ENCODE results near the gene CEP57L1.
"Not testable (repeated sequence)": the region's sequence is repeated elsewhere in the genome, so short reads cannot be mapped to it uniquely, and the experiment has no call there.

The CEP57L1 gene

DNA sequence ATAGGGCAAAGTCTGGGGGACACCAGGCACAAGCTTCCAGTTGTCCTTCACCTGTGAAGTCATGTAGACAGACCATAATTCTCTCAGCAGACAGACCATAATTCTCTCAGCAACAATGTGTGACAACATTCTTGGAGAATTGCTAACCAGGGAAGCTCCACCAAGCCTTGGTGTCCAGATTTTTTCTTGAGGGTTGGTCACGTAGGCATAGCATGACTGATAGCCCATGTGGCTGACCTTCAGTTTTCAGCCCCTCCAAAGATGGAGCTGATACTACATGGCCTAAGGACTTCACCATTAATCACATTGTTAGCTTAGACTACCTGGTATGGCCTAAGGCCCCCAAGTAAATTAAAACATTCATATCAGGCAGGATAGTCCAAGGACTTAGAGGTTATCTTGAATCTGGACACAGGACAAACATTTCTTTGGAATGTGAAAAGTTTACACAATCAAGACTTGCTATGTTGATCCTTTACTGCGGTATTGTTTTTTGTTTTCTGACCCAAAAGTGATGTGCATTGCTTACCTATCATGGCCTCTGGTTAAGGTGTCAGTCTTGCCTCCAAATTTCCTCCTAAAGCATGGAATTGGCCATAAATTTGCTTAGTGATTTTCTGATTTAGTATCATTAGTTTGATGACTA, 76.9 kb downstream of the CEP57L1 start:
- no peak for DNase-seq (ENCODE audit: low read depth in 2 of 2)

DNA sequence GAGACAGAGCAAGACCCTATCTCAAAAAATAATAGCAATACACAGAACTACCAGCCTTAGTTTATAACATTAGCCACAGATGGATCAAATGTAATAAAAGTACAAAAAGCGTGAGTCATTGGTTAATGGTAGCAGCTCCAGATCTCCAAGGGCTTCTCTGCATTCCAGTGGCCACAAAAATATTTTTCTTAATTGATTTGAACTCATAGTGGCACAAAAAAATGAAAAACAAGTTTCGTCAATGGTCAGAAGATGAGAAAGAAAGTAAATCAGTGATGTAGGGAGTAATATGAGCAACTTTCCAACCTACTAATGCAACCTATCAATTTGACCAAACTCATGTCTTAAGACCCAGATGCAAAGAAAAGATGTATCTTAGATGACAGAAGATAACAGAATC, 79.6 kb downstream of the CEP57L1 start:
- DNase-seq (ENCODE audit: low read depth in 2 of 2): no peak

DNA sequence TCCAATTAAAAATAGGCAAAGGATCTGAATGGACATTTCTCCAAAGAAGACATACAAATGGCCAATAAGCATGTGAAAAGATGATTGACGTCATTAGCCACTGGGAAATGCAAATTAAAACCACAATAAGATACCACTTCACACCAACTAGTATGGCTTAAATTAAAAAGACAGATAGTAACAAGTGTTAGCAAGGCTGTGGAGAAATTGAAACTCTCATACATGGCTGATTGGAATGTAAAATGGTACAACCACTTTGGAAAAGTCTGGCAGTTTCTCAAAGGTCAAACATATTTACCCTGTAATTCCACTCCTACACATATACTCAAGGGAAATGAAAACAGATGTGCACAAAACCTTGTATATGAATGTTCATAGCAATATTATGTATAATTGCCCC, 83.6 kb downstream of the CEP57L1 start:
- DNase-seq (ENCODE audit: low read depth in 2 of 2): no peak

DNA sequence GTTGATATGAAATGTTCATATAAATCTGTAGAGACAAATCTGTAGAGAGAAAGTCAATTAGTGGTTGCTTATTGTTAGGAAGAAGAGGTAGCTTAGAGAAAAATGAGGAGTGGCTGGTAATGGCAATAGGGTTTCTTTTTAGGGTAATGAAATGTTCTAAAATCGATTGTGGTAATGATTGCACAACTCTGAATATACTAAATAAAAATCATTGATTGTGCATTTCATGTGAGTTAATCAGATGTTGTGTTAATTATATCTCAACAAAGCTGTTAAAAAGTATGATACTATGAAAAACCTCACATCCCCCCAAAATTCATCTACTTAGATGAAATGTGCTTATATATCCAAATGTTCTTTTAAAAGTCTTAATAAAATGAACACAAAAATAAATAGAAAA, 84.2 kb downstream of the CEP57L1 start:
- DNase-seq (ENCODE audit: low read depth in 2 of 2): no peak

DNA sequence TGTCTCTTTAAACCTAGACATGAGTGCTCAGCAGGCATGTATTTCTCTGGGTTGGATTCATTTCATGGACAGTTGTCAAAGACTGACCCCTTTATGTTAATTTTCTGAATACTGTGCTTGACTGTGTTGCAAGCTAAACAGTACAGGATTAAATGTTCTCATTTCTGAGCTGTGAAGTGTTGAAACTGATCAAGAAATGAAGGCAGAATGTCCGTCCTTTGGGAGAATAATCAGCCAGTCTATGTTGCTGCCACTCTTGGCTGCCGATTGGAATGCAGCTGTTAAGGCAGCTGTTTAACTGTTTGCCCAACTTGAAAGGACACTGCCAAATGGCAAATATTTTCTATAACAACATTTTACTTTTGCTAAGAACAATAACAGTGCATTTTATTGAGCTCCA, 87.3 kb downstream of the CEP57L1 start:
- DNase-seq (ENCODE audit: low read depth in 2 of 2): no peak

DNA sequence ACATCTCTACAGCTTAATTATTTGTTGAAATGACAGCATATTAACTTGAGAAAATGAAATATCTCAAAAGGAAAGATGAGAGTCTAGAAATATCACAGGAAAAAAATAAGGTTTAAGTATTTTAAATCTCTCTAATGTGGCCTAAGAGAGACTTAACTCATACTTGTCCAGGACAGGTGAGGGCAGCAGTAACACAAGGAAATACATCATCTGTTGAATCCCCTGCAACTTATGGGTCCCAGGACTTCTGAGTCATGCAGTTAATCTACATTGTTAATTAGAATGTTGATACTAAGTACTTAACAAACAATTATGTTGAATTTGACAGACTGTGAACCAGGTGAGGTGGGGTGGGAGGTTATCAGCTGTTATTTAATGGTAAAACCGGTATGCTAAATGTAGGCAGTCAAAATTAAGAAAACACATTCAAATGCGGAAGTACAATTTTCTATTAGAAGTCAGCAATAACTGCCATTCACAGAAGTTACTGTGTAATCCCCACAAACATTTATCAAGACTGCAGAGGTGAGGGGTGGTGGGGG, 87.9 kb downstream of the CEP57L1 start:
- DNase-seq (ENCODE audit: low read depth in 2 of 2): no peak

DNA sequence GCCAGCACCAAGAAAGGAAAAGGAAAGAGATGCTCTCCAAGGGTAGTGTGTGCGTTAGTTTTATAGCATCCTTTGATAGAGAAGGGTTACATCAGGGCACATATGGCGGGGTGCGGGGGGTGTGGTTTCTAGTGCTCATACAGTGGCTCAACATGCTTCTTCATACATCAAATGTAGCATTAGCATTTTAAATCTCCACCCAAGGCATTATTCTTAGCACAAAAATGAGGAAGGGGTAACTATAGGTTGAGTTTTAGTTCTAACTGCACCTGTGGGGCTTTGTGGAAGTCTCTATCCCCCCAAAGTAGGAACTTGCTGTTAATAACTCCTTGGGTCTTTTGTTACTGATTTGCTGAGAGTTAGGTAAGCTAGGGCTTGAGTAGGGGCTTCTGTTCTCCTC, 89.3 kb downstream of the CEP57L1 start:
- no peak for DNase-seq (ENCODE audit: low read depth in 2 of 2)

DNA sequence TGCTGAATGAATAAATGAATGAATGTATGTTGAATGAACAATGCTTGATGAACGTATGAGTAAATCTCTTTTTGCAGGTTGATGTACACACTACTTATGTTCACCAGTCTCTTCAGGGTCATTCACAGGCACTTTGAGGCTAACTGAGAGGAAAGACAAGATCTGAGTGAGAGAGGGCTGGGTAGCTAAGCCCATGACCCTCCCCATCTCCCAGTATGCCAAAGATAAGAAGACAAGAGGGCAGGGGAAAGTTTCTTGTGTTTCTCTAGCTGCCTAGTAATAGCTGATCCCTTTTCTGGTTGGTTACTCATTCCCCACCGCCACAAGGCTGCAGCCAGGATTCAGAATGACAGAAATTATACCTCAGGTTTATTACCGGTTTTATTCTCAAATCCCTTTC, 90.7 kb downstream of the CEP57L1 start:
- DNase-seq (ENCODE audit: low read depth in 2 of 2): no peak

DNA sequence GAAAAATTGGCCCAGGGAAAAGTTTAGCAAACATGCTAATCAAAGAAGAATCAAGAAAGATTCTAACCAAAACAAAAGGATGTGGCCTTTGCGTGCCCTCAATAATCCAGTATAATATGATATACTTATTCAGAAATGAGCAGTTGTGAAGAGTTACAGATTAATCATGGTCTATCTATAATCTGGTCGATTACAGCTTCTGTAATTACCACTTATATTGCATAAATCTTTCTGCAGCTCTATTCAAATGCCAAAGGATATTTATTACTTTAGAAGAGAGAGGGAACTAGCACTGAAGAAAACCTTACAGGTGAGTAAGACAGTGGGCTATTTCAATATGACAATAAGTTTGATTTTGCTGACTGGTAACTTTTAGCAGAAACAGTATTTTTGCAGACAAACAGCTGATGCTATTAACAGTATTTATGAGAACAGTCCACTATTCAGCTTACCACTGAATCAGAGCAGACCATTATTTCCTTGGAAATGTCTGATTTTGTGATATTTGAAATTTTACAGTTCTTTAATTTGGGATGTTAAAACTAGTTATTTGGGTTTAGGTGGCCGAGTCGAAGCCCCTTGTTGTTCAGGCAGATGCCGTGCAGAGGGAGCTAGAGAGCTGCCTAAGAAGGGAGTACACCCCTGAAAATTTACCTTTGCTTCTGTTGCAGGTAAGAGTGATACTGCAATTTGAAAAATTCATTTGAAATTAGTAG, 92.2 kb downstream of the CEP57L1 start:
- peak; percentile 38 to 48 for DNase-seq (ENCODE audit: low read depth in 2 of 2)

DNA sequence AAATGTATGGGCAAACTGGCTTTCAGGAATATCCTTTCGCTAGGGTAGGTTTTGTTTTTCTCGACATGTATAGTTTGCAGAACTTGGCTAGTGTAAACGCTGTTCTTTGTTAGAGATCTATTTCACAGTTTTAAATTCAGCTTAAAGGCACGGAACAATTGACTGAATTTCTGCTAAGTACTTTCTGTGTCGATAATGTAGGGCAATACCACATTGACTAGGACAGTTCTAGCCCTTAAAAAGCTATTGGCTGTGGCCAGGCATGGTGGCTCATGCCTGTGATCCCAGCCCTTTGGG, 92.8 kb downstream of the CEP57L1 start:
- no peak for DNase-seq (ENCODE audit: low read depth in 2 of 2)

DNA sequence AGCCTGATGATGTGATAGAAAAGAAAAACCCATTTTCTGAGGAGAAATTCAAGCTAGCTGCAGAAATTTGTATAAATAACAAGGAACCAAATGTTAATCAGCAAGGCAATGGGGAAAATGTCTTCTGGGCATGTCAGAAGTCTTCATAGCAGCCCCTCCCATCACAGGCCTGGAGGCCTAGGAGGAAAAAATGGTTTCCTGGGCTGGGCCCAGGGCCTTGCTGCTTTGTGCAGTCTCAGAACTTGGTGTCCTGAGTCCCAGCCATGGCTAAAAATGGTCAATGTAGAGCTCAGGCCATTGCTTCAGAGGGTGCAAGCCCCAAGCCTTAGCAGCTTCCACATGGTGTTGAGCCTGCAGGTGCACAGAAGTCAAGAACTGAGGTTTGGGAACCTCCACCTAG, 96.1 kb downstream of the CEP57L1 start:
- not testable (repeated sequence) for DNase-seq (ENCODE audit: low read depth in 2 of 2)

DNA sequence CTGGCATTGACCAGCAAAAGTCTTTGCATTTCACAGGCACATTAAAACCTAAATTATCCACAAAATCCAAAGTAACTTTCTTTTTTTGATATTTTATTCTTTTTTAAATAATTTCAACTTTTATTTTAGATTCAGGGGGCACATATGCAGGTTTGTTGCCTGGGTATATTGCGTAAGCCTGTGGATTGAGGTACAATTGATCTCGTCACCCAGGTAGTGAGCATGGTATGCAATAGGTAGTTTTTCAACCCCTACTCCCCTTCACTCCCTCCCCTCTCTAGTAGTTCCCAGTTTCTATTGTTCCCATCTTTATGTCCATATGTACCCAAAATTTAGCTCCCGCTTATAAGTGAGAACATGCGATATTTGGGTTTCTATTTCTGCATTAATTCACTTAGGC, 97.6 kb downstream of the CEP57L1 start:
- DNase-seq (ENCODE audit: low read depth in 2 of 2): no peak

DNA sequence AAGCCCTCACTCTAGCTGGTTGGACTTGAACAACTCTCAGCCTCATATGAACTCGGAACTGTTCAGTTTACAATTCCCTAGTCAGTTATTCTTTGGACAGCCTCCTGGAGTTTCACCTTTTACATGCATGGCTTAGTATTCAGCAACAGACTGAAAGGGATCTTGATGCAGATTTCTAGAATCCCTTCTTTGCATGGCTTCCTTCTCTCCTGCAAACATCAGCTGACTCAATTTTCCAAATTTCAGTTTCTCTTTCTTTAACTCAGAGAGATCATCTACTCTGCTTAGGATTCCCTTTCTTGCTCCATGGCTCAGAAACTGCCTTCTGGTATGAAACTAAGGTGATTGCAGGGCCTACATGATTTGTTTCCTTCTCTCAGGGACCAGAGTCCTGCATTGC, 99.6 kb downstream of the CEP57L1 start:
- no peak for DNase-seq (ENCODE audit: low read depth in 2 of 2)

DNA sequence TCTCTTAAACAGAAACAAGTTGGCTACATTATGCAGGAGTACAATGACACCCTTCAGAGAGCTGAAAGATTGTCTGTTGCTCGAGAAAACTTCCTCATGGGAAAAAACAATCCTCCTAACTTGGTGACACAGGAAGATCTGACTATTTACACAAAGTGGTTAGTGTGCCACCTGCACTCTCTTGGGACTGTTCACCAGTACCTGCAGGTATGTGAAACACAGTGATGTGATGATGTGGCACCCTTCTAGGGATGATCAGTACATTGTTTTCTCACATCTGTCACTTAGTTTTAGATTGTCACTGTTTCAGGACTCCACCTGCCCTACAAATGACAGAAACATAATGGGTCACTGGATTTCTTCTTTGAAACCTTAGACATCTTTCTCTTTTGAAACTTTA, 101.8 kb downstream of the CEP57L1 start:
- no peak for DNase-seq (ENCODE audit: low read depth in 2 of 2)

DNA sequence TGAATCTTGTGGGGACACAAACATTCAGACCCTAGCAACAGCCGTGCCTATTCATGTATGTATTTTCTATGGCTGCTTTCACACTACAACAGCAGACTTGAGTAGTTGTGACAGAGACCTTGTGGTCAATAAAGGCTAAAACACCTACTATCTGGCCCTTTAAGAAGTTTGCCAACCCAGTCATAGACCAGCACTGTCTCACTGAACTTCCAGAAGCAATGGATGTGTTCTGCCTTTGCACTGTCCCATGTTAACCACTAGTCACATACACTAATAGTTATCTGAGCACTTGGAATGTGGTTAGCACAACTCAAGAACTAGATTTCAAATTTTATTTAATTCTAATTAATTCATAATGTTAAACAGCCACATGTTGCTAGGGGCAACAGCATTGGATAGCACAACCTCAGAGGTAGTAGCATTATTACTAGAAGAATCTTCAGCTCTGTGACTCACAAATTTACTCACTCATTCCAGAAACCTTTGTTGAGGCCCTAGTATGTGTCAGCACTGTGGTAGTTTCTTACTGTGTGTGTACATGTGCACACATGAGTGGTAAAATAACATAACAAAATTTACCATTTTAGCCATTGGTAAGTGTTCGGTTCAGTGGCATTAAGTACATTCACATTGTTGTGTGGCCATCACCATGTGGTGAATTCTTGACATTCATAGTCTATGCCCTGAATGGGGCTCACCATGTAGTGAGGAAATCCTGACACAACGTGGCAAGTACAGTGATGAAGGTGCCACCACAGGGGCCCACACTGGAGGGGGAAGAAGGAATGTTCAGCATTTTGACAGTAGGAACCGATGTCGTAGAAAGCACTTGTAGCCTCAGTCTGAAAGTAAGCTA, 107.3 kb downstream of the CEP57L1 start:
- no peak for DNase-seq (ENCODE audit: low read depth in 2 of 2)

DNA sequence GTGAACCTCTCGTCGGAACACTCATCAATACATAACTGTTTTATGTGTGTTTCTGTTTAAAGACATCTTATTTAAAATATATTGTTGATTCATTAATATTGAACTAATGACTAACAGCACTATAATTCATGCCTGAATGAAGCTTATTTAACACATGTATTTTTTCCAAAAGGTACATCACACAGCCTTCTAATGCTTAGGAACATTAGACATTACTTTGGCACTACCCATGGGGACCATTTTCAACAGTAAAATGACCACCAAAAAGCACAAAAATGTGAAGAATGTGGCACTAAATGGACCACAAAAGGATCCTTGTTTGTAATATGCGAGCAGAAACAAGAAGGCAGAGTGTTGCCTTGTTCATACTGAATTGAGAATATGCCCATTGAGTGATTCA, 109.2 kb downstream of the CEP57L1 start:
- DNase-seq (ENCODE audit: low read depth in 2 of 2): no peak

DNA sequence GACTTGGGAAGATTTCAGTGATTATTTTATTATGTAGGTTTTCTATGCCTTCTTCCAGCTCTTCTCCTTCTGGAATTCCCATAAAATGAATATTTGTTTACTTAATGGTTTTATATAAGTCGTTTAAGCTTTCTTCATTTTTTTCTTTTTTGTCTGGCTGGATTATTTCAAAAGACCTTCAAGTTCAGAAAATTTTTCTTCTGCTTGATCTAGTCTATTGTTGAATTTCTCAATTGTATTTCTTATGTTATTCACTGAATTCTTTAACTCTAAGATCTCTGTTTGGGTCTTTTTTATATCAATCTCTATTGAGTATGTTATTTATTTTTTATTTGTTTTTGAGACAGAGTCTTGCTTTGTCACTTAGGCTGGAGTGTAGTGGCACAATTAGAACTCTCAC, 117.4 kb downstream of the CEP57L1 start:
- DNase-seq (ENCODE audit: low read depth in 2 of 2): no peak
